CD4-positive, alpha-beta T cell treated with Interleukin-10 for 1 hour (primary cell): ENCODE data around the gene FCHO1.
A peak's percentile ranks its signal among the peaks of the same experiment; 100 is the strongest.
"Not testable (repeated sequence)": the region's sequence is repeated elsewhere in the genome, so short reads cannot be mapped to it uniquely, and the experiment has no call there.

ENCODE experiments used
- DNase-seq: peaks from one replicate; pipeline ENCODE4 v3.0.0-alpha.2; 2020

FCHO1 gene

DNA sequence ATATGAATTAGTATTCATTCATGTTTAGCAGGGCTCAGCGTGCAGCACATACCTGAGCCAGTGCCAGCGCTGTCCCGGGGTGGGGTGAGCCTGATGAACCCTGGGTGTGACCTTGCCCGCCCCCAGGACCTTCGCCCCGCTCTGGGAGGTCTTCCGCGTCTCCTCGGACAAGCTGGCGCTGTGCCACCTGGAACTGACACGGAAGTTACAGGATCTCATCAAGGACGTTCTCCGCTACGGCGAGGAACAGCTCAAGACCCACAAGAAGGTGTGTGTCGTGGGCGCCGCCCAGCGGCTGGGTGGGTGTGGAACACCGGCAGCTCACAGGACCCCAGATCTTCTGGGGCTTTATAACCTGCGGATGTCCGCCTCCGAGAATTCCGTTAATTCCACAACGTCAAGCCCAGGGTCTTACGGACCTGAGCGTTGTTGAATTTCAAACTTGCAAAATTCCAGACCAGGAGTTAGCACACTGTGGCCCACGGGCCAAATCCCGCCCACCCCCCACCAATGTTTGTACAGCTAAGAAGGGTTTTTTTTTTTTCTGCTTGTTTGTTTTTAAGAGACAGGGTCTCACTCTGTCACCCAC lies 15.4 kb downstream of the FCHO1 start:
- DNase-seq: peak; percentile 45

DNA sequence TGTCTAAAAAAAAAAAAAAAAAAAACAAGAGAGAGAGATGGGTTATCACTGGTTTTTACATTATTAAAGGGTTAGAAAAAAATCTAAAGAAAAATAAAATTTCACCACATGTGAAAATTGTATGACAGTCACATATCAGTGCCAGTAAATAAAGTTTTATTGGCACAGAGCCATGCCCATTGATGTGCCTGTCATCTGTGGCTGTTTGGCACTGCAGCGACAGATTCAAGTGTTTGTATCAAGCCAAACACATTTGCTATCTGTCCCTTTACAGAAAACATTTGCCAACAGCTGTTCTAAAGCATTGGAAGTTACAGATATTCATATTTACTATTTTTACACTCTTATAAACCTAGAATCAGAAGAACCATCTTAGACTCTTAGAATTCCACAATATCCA lies 16.3 kb downstream of the FCHO1 start:
- no peak for DNase-seq

DNA sequence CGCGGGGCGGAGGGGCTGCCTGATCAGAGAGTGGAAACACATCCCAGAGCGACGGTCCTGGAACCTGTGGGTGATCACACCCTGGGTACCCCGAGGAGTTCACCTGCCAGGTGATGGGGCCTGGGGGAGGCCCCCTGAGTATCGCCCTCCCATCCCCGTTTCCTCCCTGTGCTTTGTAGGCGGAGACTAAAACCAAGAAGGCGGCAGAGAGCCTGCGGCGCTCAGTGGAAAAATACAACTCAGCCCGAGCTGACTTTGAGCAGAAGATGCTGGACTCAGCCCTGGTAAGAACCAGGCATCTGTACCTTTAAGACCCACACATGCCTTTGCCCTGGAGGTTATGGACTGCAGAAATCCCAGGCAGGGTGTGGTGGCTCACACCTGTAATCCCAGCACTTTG lies 19.3 kb downstream of the FCHO1 start:
- no peak for DNase-seq

DNA sequence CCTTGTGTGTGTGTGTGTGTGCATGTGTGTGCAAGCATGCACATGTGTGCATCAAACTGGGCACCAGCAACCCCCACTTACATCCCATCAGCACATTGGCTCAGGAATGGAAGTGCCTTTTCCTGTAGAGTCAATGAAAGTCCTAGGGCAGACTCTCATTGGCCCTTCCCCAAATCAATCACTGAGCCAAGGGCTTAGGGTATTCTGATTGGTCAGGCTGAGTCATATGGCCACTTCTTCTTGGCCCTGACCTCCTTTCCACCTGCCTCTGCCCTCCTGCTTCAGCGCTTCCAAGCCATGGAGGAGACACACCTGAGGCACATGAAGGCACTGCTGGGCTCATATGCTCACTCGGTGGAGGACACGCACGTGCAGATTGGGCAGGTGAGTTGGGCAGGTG lies 20.9 kb downstream of the FCHO1 start:
- DNase-seq: no peak

DNA sequence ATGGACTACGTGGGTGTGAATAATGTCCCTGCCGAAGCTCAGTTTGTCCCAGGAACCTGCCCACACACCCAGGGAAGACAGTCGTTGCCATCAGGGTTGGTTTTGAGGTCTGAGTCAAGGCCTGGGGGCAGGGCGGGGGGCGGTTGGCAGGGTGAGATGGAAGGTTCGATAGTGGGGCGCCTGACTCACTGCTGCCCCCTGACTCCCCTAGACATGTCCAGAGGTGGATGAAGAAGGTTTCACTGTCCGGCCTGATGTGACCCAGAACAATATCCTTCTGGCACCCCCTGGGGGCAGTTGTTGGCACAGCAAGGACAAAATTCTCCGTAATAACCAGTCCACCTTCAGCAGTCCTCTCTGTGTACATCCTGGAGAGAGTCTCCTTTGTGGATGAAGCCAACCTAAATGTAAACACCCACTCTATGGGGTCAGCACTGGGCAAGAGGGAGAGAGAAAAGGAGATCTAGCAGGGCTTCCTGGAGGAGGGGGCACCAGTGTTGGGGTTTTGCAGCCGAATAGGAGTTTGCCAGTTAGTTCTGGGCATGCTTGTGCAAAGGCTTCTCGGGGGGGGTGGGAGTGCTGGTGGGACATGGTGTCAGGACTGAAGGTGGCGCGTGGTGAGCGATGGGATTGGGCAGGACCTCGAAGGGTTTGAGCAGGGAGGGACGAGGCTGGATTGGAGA lies 24.1 kb downstream of the FCHO1 start:
- peak; percentile 48 for DNase-seq

DNA sequence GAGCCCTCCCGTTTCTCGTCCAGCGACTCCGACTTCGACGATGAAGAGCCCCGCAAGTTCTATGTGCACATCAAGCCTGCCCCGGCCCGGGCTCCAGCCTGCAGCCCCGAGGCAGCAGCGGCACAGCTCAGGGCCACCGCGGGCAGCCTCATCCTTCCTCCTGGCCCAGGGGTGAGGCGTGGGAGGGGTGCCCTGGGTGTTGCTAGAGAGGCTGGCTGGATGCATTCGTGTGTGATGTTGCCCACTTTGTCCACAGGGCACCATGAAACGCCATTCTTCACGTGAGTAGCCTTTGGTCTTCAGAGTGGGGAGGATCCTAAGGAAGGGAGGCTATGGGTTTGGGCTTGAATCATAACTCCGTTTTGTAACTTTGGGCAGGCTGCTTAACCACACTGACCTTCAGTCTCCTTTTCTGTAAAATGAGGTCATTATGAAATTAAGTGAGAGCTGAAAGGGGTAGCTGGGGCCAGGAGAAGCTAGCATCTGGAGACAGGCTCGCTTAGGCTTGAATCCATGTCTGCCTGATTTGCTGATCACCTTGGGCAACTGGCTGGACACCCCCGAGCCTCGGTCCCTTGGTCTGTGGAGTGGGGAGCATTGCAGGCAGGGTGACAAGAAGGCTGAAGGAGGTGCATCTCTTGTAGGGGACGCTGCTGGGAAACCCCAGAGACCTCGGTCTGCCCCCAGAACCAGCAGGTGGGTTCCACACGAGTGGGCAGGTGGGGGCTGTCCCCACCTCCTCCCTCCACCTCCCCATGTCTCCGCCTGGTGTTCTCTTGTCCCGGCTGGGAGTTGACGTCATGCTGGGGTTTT lies 24.9 kb downstream of the FCHO1 start:
- no peak for DNase-seq

DNA sequence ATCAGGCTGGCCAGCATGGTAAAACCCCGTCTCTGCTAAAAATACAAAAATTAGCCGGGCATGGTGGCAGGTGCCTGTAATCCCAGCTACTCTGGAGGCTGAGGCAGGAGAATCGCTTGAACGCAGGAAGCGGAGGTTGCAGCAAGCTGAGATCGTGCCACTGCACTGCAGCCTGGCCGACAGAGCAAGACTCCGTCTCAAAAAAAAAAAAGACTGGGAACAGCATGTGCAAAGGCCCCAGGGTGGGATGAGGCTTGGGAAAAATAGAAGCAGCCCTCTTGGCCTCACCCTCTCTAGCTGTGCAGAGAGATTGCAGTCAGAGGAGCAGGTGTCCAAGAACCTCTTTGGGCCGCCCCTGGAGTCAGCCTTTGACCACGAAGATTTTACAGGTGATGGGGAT lies 26.6 kb downstream of the FCHO1 start:
- DNase-seq: not testable (repeated sequence)

DNA sequence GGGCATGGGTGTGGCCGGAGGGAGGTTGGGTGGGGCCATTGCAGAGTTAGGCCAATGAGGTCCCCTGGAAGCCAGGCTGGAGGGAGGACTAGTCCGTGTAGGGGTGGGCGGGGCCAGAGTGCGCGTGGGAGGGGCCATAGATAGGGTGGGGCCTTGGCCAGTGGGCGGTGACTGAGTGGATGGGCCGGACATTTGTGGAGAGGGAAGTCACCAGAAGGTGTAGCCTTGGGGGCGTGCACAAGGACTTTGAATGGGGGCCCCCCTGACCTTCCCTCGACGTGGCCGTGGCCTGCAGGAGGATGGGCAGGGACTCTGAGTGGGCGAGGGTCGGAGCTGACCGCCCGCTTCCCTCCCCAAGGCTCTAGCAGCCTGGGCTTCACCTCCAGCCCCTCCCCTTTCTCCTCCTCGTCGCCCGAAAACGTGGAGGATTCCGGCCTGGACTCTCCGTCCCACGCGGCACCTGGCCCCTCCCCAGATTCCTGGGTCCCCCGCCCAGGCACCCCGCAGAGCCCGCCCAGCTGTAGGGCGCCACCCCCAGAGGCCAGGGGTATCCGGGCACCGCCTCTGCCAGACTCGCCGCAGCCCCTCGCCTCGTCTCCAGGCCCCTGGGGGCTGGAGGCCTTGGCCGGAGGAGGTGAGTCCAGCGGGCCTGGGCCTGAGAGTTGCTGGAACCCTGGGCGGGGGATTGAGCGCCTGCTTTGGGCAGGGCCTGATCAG lies 27.1 kb downstream of the FCHO1 start:
- peak; percentile 58 for DNase-seq

DNA sequence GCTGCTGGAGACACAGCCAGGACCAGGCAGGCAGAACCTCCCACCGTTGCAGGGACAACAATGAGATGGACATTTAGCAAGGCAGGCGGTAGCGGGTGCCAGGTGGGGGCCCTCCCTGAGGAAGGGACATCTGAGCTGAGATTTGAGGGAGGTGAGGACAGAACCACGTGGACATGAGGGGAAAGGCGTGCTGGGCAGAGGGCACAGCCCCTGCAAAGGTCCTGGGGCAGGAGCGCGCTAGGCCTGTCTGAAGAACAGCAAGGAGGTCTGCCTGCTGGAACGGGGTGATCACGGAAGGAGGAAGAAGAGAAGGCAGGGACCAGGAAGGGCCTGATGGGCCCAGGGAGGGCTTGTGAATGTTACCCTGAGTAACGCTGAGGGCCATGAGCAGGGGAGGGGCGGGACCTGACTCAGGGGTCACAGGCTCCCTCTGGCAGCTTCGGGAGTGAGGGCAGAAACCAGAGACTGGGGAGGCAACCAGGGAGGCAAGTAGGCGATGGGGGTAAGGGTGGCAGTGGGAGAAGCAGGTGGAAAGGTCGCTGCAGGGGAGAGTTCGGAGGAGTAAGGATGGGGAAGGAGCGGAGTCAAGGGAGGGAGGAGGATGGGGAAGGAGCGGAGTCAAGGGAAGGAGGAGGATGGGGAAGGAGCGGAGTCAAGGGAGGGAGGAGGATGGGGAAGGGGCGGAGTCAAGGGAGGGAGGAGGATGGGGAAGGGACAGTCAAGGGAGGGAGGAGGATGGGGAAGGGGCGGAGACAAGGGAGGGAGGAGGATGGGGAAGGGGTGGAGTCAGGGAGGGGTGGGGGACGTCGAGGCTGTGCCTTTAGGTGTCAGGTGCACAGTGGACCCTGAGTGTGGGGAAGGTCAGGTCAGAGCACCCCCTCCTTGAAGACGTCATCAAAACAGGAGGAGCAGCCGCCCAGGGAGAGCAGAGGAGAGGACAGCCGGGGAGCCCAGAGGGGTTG lies 28.0 kb downstream of the FCHO1 start:
- DNase-seq: no peak

DNA sequence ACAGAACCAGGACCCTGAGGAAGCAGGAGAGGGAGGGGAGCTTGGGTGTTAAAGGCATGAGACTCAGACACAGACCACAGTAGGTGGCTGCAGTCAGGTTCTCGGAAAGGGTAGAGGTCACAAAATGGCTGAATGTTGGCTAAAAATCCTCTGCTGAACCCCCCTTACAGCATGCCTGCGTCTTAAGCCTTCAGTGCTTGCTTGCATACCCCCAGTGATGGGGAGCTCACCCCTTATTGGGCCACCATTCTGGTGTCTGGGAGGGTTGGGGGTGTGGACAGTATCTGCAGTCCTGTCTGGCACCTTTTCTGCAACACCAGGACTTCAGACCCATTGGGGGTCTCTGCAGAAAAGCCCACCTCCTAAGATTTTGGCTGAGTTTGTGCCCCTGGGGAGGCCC lies 29.5 kb downstream of the FCHO1 start:
- DNase-seq: no peak

DNA sequence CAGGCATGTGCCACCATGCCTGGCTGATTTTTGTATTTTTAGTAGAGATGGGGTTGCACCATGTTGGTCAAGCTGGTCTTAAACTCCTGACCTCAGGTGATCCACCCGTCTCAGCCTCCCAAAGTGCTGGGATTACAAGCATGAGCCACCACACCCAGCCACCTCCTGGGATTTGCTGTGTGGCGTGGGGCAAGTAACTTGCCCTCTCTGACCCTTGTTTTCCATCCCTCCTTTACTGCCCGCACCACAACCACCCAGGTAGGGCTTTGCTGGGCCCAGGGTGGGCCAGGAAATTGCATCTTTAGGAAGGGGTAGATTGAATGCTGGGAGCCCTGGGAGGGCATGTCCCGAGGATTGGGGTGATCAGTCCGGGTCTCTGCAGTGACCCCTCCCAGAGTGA lies 32.4 kb downstream of the FCHO1 start:
- not testable (repeated sequence) for DNase-seq

DNA sequence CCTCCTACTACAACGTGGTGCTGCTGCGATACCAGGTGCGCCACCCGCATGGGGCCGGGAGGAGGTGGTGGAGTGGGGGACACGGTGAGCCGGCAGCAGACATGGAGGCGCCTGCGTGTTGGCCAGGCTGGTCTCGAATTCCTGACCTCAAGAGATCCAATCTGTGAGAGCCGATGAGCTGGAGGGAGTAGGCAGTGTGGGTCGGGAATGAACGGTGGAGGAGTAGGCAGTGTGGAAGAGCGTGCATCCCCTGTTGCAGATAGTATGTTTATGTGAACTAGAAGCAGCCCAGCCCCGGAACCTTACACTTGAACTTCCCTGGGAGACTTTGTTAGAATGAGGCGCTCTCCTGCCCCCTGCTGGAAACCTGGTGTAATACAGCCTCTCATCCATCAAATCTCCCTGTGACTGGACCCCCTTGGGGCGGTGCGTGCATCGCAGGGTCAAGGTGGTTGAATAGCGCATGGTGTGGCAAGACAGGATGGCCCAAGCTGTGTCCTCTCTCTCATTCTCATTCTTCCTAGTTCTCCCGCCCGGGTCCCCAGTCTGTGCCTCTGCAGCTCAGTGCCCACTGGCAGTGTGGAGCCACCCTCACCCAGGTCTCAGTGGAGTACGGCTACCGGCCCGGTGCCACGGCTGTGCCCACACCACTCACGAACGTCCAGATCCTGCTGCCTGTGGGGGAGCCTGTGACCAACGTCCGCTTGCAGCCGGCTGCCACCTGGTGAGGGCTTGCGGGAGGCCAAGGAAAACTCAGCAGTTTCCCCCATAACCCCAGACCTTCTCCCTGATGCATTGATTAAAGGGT lies 33.1 kb downstream of the FCHO1 start:
- peak; percentile 77 for DNase-seq

DNA sequence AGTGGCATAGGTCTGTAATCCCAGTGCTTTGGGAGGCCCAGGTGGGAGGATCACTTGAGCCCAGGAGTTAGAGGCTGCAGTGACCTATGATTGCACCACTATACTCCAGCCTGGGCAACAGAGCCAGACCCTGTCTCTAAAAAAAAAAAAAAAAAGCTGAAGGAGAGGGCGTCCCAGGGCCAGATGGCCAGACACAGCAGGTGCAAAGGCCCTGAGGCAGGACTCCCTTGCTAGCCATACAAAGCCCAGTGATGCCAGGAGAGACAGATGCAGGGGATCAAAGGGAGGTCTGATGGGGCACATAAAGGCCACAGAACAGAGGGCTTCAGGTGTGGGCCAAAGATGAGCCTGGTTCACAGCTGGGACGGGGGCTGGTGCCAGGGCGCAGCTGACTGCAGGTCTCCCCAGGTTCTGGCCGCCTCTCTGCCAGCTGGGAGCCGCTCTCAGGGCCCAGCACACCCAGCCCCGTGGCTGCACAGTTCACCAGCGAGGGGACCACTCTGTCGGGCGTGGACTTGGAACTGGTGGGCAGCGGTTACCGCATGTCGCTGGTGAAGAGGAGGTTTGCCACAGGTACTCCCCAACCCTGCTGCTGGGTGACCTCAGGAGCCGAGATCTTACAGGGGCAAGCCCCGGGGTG lies 36.1 kb downstream of the FCHO1 start:
- no peak for DNase-seq

DNA sequence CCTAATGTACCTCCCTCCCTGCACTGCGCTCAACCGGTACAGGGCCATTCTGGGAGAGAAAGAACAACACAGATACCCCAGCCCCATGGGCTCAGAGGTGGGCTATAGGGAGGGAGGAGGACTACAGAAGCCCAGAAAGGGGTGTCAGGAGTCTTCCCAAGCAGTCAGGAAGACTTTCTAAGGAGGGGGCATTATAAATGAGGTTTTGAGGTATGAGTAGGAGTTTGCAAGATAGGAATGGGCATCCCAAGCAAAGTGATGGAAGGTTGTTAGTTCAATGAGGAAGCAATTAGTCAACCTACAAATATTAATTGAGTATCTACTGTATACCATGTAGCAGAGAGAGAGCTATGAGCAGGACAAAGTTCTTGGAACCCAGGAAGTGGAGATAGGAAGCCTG lies 37.4 kb downstream of the FCHO1 start:
- no peak for DNase-seq

DNA sequence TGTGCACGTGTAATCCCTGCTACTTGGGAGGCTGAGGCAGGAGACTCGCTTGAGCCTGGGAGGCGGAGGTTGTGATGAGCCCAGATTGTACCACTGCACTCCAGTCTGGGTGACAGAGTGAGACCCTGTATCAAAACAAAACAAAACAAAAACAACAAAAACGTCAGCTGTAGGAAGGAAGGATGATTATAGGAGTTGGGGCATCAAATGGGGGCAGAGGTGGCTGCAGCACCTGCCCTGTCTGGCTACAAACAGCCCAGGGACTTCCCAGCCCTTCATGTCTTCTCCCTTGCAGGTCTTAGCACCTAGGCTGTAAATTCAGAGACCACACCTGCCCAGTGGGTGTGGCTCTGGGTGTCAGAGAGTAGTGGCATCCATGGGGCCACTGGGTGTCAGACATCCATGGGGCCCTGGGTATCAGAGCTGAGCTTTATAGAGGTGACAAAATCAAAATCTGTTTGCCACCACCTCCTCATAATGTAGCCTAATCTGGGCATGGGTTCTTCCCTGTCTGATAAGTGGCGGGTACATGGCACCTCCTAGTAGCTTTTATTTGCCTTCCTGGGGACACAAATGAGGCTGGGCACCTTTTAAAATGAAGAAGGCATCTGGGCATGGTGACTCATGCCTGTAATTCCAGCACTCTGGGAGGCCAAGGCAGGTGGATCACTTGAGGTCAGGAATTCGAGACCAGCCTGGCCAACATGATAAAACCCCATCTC lies 38.9 kb downstream of the FCHO1 start:
- DNase-seq: peak; percentile 21

DNA sequence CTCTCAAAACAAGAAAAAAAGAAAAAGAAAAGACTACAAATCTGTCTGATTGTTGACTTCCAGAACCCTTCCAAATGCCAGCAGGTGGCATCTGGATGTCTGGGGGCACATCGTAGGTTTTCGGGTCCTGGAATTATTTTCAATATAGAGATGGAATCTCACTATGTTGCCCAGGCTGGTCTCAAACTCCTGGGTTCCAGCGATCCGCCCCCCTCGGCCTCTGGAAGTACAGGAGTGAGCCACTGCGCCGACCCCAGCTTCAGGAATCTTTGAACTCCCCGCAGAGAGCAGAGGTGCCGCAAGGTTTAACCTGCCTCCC lies 43.1 kb downstream of the FCHO1 start:
- no peak for DNase-seq

DNA sequence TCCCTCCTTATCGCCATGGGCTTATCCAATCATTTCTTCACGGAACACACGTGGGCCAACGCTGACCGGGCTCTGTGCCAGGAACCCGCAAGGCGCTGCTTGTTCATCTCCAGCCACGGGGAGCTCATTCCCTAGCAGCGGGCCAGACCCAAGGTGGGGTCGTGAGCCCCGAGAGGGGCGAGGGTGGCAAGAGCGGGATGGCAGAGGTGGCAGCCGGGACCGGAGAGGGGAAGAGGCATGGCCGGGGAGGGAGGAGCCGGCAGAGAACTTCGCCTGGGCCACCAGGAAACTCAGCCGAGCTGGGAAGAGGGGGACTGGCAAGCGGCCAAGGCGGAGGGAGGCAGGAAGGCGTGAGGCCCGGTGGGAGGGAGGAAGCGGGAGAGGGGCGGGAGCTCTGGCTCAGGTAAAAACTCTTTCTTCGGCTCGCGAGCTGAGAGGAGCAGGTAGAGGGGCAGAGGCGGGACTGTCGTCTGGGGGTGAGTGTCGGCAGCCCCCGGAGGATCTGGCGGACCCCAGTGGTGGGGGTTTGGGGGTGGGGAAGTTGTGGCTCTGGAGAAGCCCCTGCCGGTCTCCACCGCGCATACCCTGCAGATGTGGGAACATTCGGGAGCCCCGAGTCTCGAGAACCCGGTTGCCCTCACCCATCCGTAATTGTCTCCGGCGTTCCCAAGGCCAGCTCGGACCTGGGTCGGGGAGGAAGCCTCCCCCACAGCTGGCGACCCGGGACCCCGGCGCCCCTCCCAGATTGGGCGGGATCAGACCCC lies 43.6 kb downstream of the FCHO1 start, which contains the start of gene B3GNT3:
TSS of gene B3GNT3 (plus strand) at position 408 of the 764 bp plus-strand sequence. CDS start 12,670 bp downstream, outside the sequence.
- DNase-seq: no peak

DNA sequence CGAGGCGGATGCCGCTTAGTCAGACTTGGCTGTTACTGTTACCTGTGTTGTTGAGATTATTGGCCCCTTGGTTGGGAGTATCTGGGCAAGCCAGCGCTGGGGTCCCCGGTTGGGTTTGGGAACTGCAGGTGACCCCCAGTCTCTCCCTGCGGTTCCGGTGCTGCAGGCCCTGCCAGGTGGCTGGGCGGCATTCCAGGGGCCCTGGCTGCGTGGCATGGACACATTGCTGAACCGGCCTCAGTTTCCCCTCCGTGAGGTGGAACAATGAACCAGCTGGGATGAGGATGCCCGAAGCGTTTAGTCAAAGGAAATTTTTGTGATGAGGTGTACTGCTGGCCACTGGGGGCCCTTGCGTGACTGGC lies 44.2 kb downstream of the FCHO1 start:
- no peak for DNase-seq
